HG02588 (cell line): Measurements from ENCODE around the gene CFAP61.

Experiments used
- ATAC-seq: cut with Tn5 transposase; IDR thresholded peaks from one replicate; pipeline ENCODE4 v1.9.1; 2021; ENCODE audit warnings: mild to moderate bottlenecking, moderate library complexity; ENCODE audit not compliant: unreplicated experiment

The CFAP61 gene

GRCh38 chr20:20390393-20390792, 338.1 kb downstream of the CFAP61 start:
- no peak for ATAC-seq

GRCh38 chr20:20391115-20391514, 338.8 kb downstream of the CFAP61 start:
- no peak for ATAC-seq

- no peak for ATAC-seq
Measured at GRCh38 chr20:20391766-20392165, 339.4 kb downstream of the CFAP61 start.

- no peak for ATAC-seq
Measured at GRCh38 chr20:20393207-20394120, 341.1 kb downstream of the CFAP61 start.

- ATAC-seq, result no peak
Measured at GRCh38 chr20:20395087-20395486, 342.8 kb downstream of the CFAP61 start.

- no peak for ATAC-seq
Measured at GRCh38 chr20:20395903-20396568, 343.7 kb downstream of the CFAP61 start.

GRCh38 chr20:20396794-20397193, 344.5 kb downstream of the CFAP61 start:
- ATAC-seq, result no peak

- ATAC-seq, result no peak
Measured at GRCh38 chr20:20398123-20398522, 345.8 kb downstream of the CFAP61 start.

- ATAC-seq, result no peak
Measured at GRCh38 chr20:20399531-20400500, 347.5 kb downstream of the CFAP61 start.

- no peak for ATAC-seq
Measured at GRCh38 chr20:20401991-20402390, 349.7 kb downstream of the CFAP61 start.

- no peak for ATAC-seq
Measured at GRCh38 chr20:20404633-20405032, 352.3 kb downstream of the CFAP61 start.

GRCh38 chr20:20405623-20406022, 353.3 kb downstream of the CFAP61 start:
- no peak for ATAC-seq

- ATAC-seq, result no peak
Measured at GRCh38 chr20:20406306-20406705, 354.0 kb downstream of the CFAP61 start.

GRCh38 chr20:20407891-20408805, 355.8 kb downstream of the CFAP61 start:
- no peak for ATAC-seq

- no peak for ATAC-seq
Measured at GRCh38 chr20:20409331-20409730, 357.0 kb downstream of the CFAP61 start.
